DMS79 treated with DMSO at 0.1 percent for 48 hours (cell line): ENCODE measurements around the gene SFMBT2.
"Not testable (repeated sequence)": the region's sequence is repeated elsewhere in the genome, so short reads cannot be mapped to it uniquely, and the experiment has no call there.

ENCODE experiments used
- DNase-seq: peaks from one replicate; lab custom pipeline; 2025; lab: John Stamatoyannopoulos, UW

Gene SFMBT2

DNA sequence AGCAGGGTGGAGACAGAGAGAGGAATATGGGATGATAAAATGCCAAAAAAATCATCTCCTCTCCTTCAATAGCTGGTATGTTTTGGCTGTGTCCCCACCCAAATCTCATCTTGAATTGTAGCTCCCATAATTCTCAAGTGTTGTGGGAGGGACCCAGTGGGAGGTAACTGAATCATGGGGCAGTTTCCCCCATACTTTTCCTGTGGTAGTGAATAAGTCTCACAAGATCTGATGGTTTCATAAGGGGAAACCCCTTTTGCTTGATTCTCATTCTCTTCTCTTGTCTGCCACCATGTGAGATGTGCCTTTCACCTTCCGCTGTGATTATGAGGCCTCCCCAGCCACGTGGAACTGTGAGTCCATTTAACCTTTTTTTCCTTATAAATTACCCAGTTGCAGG is 226.7 kb downstream of the SFMBT2 start:
- not testable (repeated sequence) for DNase-seq

DNA sequence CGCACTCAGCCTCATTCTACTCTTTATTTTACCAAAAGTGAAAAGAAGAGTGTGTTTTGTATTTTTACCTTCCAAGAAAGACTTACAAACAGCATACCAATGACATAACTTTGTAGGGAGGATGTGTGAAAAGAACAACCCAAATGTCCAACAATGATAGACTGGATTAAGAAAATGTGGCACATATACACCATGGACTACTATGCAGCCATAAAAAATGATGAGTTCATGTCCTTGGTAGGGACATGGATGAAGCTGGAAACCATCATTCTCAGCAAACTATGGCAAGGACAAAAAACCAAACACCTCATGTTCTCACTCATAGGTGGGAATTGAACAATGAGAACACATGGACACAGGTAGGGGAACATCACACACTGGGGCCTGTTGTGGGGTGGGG is 228.5 kb downstream of the SFMBT2 start:
- not testable (repeated sequence) for DNase-seq

DNA sequence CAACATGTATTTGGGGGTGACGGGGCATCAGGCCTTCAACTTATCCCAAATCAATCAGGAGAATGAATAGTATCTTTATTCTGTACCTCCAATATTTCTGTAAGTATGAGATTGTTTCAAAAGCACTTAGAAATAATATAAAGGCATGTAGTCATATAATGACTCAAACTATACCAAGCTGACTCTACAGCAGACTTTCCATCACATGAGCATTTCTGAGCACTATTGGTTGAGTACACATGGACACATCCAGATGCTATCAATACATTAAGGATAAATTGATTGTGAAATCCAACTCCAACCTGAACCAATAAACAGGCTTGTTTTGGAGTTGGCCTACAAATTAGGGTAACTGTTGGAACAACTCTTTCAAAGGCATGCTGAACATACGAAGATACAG is 229.4 kb downstream of the SFMBT2 start:
- no peak for DNase-seq

DNA sequence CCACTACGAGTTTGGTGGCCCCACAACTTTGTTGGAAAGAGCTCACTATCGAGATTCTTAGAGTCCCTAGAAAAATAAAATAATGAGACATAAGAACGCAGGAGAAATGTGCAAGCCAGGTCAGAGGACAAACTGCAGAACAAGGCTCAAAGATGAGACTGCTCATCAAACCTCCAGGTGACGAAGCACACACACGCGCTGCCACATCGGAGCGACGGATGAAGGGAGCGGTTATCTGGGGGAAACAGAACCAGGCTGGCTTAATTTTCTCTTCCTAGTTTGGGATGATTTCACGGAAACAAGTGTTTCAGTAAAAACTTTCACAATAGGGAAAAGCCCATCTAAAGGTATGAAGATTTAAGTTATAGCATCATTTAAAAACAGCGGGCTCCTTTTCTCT is 231.3 kb downstream of the SFMBT2 start:
- DNase-seq, result no peak

DNA sequence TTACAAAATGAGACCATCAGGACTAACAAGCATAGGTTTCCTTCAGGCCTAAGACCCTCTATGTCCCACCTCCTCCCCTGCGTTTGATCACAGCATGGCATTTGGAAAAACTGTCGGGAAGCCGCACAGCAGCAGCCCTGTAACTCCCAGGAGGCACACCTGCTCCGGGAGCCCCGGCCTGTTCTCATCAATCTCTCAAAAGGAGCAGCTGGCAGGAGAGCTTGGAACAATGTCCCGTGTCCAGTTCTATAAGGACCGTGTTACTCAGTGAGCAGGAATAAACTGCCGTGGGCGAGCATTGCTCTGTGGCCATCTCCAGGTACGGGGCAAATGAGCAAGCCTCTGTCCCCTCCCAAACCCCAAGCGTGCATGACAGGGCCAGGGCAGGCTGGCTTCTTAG is 236.9 kb downstream of the SFMBT2 start:
- DNase-seq, result no peak

DNA sequence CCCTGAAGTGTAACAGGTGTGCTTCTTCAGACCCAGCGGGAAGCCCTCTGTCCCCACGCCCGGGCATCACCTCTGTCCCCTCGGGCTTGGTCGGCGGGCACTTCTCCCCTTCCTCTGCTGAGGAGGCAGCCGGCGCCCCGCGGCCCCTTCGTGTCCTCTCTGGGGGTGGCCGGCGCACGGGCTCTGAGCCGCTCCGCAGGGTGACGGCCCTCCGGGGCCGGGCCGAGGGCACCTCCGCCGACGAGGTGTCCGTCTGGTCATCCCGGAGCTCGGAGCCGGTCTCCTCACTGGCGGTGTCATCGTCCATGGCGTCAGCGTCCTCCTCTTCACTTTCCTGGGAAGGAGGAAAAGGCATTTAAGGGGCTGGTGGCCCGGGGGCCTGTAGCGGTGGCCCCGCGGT is 239.0 kb downstream of the SFMBT2 start:
- no peak for DNase-seq

DNA sequence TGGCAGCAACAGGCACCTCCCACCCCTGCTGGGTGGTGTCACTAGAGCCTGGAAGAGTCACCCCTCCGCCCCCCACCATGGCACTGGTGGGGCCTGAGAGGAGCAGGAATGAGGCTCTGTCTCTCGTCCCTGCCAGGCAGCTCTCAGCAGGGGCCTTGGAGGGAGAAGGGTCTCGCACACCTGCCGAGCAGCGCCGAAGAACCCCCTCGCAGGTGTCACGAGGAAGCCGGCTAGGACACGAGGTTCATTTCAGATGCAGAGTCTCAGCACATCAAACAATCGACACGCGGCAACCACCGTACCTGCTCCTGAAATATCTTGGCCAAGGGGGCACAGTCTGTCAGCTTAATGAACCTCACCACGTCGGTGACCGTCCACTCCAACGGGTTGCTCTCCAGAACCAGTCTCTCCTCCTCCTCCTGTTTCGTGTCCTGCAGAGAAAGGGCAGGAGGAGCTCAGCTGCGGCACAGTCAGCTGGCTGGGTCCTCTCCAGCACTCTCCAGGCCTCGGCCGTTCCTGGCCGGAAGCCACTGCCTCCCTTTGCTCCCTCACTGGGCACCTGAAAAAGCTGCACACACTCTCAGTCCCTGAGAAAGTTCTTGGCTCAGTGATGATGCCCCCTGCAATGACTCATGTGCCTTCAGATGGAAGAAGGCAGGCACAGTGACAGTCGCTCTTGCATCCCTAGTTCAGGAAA is 240.1 kb downstream of the SFMBT2 start:
- no peak for DNase-seq

DNA sequence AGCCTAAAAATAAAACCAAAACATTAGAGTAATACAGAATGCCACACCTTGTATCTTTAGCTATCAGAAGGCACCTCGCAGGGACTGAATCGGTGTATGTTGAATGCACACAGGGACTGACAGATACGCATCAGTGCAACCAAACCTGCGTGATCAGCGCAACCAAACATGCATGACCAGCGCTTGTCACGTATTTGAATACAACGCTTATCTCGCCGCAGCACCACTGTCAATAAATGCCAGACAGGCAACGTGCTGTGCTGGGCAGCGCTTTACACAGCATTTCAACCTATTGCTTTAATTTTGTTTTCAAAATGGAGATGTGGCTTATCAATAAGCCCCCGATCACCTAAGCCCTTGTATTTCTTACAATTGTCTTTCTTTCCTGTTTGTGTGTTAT is 242.4 kb downstream of the SFMBT2 start:
- DNase-seq, result no peak

DNA sequence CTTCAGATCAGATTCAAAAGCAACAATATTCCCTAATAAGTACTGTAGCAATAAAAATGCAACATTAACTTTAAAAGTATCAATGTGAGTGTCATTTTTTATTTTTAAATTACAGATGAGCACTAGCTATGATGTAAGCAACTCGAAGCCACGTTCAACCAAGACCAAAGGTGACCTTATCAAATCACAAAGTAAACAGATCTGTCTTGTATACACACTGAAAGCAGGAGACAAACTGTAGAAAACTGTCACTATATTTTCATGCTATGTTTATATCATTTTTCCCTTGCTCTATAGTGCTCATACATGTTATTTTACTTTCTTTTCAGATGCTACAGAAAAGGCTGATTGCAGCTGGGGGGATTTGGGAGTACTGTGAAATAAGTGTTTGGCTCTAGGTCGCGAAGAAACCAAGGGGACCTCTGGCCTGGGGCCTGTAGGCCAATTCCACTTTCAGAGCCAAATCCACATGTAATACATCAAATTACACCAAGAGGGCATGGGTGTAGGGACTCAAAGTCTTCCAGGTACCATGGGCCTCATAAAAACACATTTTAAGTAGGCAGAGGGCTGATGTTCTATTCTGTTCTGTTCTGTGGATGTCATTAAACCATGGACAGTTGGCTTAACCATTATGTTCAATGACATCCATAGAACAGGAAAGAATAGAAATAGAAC is 245.2 kb downstream of the SFMBT2 start:
- no peak for DNase-seq

DNA sequence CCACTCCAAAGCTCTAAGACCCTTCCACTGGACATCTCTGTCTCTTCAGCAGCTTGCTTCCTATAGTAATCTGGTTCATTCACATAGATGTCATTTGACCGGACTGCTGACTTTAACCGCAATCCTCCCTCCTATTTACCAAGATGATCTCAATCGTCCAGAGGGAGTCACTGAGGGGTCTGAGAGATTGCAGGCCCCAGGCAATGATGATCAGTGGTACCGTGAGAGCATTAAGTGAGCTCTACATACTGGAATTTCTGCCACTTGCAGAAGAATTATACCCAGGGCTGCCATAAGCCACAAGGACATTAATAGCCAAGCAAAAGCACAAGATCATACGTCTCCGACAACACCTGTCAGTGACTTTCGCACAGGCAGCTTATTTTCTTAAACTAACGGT is 245.9 kb downstream of the SFMBT2 start:
- no peak for DNase-seq

DNA sequence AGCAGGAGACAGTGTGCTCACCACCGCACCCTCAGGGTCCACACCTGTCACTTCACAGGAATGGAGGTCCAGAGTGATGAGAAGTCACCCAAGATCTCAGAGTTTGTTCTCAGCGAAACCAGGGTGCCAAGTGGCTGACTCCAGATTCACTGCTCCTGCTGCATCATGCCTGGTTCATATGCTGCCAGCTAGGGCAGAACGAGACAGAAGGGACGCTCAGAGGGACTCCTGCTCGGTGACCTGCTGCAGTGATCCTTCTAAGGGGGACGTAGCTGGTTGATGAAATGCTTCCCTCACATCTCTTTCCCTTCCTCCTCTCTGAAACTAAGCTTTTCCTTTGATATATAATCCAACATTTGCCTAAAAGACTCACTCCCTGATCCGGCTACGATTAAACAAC is 248.5 kb downstream of the SFMBT2 start:
- DNase-seq, result no peak

DNA sequence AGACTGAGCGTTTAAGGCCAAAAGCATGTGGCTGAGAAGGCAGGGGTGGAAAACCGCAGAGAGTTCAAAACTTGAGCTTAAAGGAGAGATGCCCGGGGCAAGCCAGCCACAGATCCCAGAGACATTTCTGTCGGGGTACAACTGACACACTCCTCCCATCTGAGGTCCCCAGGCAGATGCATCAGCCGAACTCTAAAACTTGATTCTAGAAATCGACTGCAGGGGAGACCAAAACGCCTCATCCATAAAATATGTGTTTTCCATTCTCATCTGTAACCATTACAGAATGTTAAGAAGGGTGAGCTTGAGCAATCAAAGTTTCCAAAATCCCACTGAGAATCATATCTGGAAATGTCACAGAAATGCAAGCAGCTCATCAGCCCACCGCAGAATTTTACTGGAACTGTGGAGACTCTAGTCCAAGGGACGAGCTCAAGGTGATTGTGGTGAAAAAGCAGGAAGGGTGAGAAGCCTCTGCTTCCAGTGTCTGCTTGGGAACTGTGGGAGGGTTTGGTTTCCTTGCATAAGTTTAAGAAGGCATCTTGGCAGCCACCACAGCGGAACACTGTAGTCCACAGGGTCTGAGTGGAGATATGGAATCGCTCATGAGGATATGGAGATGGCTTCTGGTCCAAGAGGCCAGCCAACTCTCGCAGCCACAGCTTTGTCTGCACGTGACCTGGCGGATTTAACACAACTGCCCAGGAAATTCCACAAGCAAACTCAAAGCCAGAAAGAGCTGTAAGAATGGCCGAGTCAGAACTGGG is 249.2 kb downstream of the SFMBT2 start:
- DNase-seq, result no peak

DNA sequence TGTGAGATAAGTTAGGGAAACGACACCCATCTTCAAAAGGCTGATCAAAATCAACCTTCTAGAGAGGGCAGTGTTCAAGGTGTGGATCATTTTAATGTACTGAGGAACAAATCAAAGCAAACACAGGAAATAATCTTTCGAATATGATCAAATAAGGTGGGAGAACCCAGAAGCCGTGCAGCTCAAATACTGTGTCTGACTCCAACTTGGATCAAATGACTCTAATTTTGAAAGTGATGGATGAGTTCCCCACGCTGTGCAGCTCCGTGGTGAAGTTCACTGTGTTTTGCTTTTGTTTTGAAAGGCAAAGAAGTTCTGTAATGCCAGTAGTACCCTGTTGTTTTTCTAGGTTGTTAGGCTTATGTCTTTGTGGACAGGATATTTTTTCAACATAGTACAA is 250.9 kb downstream of the SFMBT2 start:
- no peak for DNase-seq

DNA sequence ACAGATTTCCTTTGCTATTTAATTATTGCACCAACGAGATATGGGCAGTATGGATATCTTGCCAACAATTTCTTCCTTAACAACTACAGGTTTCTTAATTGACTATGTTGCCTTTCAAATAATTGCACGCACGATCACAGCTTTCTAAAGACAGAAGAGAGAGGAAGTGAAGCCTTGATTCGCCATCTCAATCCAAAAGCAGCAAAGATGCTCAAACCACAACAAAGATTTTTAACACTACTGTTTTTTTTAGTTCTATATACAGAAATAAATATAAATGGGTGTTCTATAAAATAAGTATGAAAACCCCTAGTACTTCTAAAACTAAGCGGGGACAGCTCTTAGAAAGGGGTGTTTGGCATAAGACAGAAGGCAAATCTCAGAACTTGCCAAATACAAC is 251.3 kb downstream of the SFMBT2 start:
- no peak for DNase-seq

DNA sequence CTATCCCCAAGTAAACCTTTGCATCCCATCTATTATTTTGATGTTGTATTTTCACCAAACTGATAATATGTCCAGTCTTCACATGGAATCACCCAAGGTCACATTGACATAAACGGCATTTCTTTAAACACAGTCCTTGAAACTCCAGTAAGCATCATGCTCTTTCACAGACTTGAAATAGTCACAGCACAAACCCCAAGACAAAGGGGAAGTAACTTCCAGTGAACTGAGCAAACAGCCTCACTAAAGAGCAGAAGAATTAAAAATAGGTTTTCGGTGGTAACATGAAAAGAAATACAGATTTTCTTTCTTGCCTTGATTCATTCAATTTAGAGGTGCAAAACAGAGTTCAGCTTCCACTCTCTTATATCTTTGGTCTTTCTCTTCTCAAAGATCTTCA is 253.7 kb downstream of the SFMBT2 start:
- DNase-seq, result no peak

DNA sequence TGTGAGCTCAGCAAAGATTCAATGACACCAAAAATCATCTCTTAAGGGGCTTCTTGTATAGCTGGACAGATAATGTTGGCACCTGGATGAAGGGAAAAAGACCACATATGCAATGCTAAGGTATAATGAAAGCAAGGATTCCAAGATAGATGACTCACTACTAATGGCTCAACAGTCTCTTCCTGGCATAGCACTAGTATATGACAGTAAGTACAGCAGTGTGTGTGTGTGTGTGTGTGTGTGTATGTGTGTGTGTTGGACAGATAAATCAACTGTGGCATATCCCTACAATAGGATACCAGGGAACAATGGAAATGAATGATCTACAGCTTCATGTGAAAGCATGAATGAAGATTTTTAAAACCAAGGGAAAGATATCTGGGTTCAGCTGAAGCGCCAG is 257.1 kb downstream of the SFMBT2 start:
- DNase-seq, result no peak

DNA sequence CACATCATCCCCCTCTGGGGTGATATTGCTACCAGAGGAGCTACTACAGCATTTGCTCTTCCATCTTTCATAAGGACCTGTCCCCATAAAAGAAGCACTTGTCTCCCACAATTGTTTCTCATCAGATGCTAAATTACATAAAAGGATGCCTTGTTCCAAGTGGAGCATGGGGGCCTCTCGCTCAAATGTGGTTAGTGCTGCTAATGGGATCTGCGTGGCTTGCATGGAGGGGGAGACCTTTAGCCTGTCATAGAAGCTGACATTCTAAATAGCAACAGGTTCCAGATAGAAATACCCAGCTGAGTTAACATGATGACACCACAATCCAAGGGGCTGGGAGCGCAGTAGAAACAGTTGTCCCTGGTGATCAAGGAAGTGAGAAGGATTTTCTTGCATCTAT is 257.9 kb downstream of the SFMBT2 start:
- DNase-seq, result no peak

DNA sequence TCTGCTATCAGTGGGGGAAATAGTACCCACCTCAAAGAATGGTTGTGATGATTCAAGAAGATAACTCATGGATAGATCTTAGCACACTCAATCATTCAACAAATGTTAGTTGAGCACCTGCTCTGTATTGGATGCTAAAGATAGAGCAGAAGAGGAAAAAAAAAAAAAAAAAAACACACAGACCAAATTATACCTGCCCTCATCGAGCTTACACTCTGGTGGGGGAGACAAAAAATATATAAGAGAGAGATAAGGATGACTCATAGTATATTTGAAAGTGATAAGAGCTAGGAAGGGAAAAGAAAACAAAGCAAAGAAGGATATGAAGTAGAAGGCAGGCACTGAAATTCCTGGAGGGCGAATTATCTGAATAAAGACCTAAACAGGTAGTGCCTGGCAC is 258.5 kb downstream of the SFMBT2 start:
- DNase-seq, result no peak

DNA sequence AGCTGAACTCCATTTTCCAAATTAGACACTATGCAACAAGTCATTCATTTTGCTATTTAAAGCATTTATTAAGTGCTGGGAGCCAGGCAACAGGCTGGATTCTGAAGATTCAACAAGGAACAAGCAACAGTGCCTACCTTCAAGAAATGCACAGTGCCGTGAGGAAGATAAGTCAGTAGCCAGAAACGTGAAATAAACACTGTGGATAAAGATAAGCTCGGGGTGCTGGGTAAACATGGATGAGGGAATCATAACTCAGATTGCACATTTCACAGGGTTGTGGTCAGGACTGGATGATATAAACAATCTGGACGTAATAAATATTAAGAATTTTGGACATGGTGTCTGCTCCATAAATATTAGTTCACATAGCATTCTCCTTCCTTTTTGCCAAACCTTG is 259.3 kb downstream of the SFMBT2 start:
- no peak for DNase-seq

DNA sequence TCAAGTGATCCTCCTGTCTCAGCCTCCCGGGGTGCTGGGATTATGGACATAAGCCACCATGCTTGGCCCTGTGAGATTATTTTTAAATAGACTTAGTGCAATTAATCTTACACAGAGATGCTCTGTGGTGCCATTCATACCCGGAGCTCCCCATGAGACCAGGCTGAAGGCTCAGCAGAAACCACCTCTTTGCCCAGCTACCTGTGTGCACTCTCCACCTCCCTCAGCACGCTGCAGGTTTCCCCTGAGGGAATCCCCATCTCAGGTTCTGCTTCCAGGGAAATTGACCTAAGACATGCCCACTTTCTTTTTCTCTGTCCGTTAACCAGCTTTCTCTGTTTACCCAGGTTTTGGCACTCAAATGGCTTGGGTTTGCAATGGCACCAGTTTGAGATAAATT is 260.5 kb downstream of the SFMBT2 start:
- DNase-seq, result no peak

DNA sequence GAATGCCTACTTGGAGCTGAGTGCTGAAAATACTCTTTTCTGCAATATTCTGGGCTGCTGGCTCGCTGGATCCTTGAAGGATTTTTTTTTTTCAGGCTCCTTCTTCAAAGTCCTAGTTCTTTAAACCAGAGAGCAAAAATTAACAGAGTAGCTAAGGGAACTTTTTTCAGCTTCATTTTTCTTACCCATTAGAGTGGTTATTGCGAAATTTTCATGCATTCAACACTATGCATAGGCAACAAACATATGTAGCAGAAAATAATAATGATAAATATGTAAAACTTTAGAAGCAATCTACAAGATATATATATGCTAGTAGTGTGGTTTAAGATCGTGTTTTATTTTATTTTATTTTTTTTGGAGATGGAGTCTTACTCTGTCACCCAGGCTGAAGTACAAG is 264.6 kb downstream of the SFMBT2 start:
- DNase-seq, result no peak

DNA sequence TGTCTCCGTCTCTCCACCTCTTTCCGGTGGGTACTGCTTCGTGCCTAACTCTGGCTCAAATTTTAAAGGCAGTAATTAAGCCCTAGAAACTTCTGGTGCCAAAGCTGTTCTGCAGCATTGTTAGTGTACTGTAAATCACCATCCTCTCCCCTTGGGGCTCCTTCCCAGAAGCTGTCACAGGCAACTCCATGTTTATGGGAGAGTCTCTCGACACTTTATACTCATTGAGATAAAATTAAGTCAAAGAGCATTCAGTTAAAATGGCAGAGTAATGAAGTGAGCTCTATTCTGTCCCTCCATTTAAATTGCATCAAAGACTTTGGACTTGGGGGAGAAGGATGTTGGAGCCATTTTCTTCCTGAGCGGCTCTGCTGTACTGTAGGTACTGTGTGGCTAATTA is 274.8 kb downstream of the SFMBT2 start:
- DNase-seq, result no peak

DNA sequence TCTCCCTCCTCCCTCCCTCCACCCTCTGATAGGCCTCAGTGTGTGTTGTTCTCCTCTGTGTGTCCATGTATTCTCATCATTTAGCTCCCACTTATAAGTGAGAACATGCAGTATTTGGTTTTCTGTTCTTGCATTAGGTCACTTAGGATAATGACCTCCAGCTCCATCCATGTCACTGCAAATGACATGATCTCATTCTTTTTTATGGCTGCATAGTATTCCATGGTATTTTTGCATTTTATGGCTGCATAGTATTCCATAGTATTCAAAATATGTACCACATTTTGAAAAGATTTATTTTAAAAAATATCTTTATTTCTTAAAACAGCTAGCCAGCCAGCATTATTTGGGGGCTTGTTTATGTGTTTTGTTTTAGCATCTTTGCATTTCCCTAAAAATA is 275.6 kb downstream of the SFMBT2 start:
- DNase-seq, result no peak
